ENCODE data around the gene CERS6. TPM values are rescaled to one million over a fixed set of nuclear protein-coding genes. Genes with fewer than 3 reads are reported as not detected.

CERS6 gene
- total RNA-seq, 2 donors from 2014 or later = 12.5 to 16.3 TPM

- H3K36me3 ChIP-seq (replicated peaks in 1 of 2; ENCODE audit: insufficient read depth in 1 of 2, low read depth in 2 of 2) = no peaks in the 10 kb centered on the region
- DNase-seq (no peak), ATAC-seq (no peak)
- H3K27ac ChIP-seq = no peak overlapping the region
- H3K27me3 ChIP-seq = no peaks in the 10 kb centered on the region
- H3K9me3 ChIP-seq = no peaks in the 10 kb centered on the region
- no peak overlapping the region for H3K4me3 ChIP-seq
- WGBS, 2 donors = 89 to 93% methylated on average over 2 of the region's 2 CpGs
- no peak for TF ChIP-seq POLR2A (IDR thresholded peaks at IDR 0.05)
- no peak for TF ChIP-seq CTCF (IDR thresholded peaks at IDR 0.05)
- intact Hi-C loops (cut with DNase I) = no loop called here
- H3K4me1 ChIP-seq = peaks cover 3% of the 10 kb centered on the region
Measured at GRCh38 chr2:168529054-168529833, 73.2 kb downstream of the CERS6 start.

- no peak for DNase-seq
Measured at GRCh38 chr2:168529900-168530561, 74.0 kb downstream of the CERS6 start.

GRCh38 chr2:168530982-168531622, 75.0 kb downstream of the CERS6 start:
- no peak for ATAC-seq
- H3K4me3 ChIP-seq = no peak overlapping the region
- TF ChIP-seq POLR2A (IDR thresholded peaks at IDR 0.05) (no peak), CTCF (IDR thresholded peaks at IDR 0.05) (no peak)

More at GRCh38 chr2:168529900-168530561, 74.0 kb downstream of the CERS6 start:
- H3K27me3 ChIP-seq = no peaks in the 10 kb centered on the region
- no peaks in the 10 kb centered on the region for H3K36me3 ChIP-seq (replicated peaks in 1 of 2; ENCODE audit: insufficient read depth in 1 of 2, low read depth in 2 of 2)
- no peak overlapping the region for H3K4me3 ChIP-seq
- TF ChIP-seq CTCF (IDR thresholded peaks at IDR 0.05) = no peak
- intact Hi-C loops (cut with DNase I) = no loop called here
- H3K9me3 ChIP-seq = no peaks in the 10 kb centered on the region
- peaks cover 3% of the 10 kb centered on the region for H3K4me1 ChIP-seq
- ATAC-seq = no peak
- H3K27ac ChIP-seq = no peak overlapping the region
- 86% methylated on average over 8 of the region's 8 CpGs for WGBS, 2 donors

GRCh38 chr2:168534926-168535325, 78.9 kb downstream of the CERS6 start:
- no peak for ATAC-seq
- intact Hi-C loops (cut with DNase I) = no loop called here
- TF ChIP-seq POLR2A (IDR thresholded peaks at IDR 0.05) (no peak), CTCF (IDR thresholded peaks at IDR 0.05) (no peak)
- Histone ChIP-seq H3K36me3 (replicated peaks in 1 of 2; ENCODE audit: insufficient read depth in 1 of 2, low read depth in 2 of 2) (no peaks in the 10 kb centered on the region), H3K9me3 (peaks cover 0 to 5% (median 0%) of the 10 kb centered on the region in 3 donors), H3K4me3 (no peak overlapping the region), H3K27me3 (no peaks in the 10 kb centered on the region), H3K4me1 (no peaks in the 10 kb centered on the region), H3K27ac (no peak overlapping the region)
- DNase-seq = no peak
- 98 to 100% methylated on average over 3 to 6 of the region's 7 CpGs for WGBS, 2 donors

More at GRCh38 chr2:168530982-168531622, 75.0 kb downstream of the CERS6 start:
- intact Hi-C loops (cut with DNase I) = no loop called here
- no peaks in the 10 kb centered on the region for H3K27me3 ChIP-seq
- DNase-seq = no peak
- no peaks in the 10 kb centered on the region for H3K36me3 ChIP-seq (replicated peaks in 1 of 2; ENCODE audit: insufficient read depth in 1 of 2, low read depth in 2 of 2)
- WGBS, 2 donors = 85 to 87% methylated on average over 4 of the region's 4 CpGs
- H3K27ac ChIP-seq = no peak overlapping the region
- no peaks in the 10 kb centered on the region for H3K9me3 ChIP-seq
- H3K4me1 ChIP-seq = peaks cover 2% of the 10 kb centered on the region

All from body of pancreas (tissue), 4 donors.